ENCODE measurements around the gene INPP5A.

INPP5A gene

GRCh38 chr10:132697578-132698200 is 160.1 kb downstream of the INPP5A start:
- Histone ChIP-seq H3K9me3 (ENCODE audit: control insufficient read depth in 1 of 2, low read length in 2 of 2) (no peaks in the 10 kb centered on the region), H3K27me3 (ENCODE audit: control insufficient read depth in 1 of 2, insufficient read depth in 2 of 2, low read length in 2 of 2) (no peaks in the 10 kb centered on the region), H3K4me1 (ENCODE audit: control insufficient read depth in 1 of 2, insufficient read depth in 2 of 2, low read length in 2 of 2) (no peaks in the 10 kb centered on the region), H3K9ac (ENCODE audit: low read depth in 1 of 2, low read length in 2 of 2) (no peak overlapping the region), H3K36me3 (ENCODE audit: control insufficient read depth in 1 of 2, insufficient read depth in 2 of 2, low read length in 2 of 2) (peaks cover 12 to 19% of the 10 kb centered on the region in 2 donors), H3K27ac (ENCODE audit: low read depth, low read length) (no peak overlapping the region), H3K4me3 (ENCODE audit: low read depth in 1 of 2, low read length in 2 of 2) (no peak overlapping the region)

GRCh38 chr10:132698211-132698751 is 160.7 kb downstream of the INPP5A start:
- H3K9me3 ChIP-seq (ENCODE audit: control insufficient read depth in 1 of 2, low read length in 2 of 2) = no peaks in the 10 kb centered on the region
- no peak overlapping the region for H3K9ac ChIP-seq (ENCODE audit: low read depth in 1 of 2, low read length in 2 of 2)
- H3K27me3 ChIP-seq (ENCODE audit: control insufficient read depth in 1 of 2, insufficient read depth in 2 of 2, low read length in 2 of 2) = no peaks in the 10 kb centered on the region
- H3K4me1 ChIP-seq (ENCODE audit: control insufficient read depth in 1 of 2, insufficient read depth in 2 of 2, low read length in 2 of 2) = no peaks in the 10 kb centered on the region
- H3K27ac ChIP-seq (ENCODE audit: low read depth, low read length) = no peak overlapping the region
- peaks cover 12 to 21% of the 10 kb centered on the region in 2 donors for H3K36me3 ChIP-seq (ENCODE audit: control insufficient read depth in 1 of 2, insufficient read depth in 2 of 2, low read length in 2 of 2)
- no peak overlapping the region for H3K4me3 ChIP-seq (ENCODE audit: low read depth in 1 of 2, low read length in 2 of 2)

GRCh38 chr10:132698761-132699391 is 161.3 kb downstream of the INPP5A start:
- H3K27ac ChIP-seq (ENCODE audit: low read depth, low read length) = no peak overlapping the region

GRCh38 chr10:132699411-132700155 is 162.0 kb downstream of the INPP5A start:
- H3K27me3 ChIP-seq (ENCODE audit: control insufficient read depth in 1 of 2, insufficient read depth in 2 of 2, low read length in 2 of 2) = no peaks in the 10 kb centered on the region
- H3K36me3 ChIP-seq (ENCODE audit: control insufficient read depth in 1 of 2, insufficient read depth in 2 of 2, low read length in 2 of 2) = peaks cover 12 to 26% of the 10 kb centered on the region in 2 donors
- no peak overlapping the region for H3K9ac ChIP-seq (ENCODE audit: low read depth in 1 of 2, low read length in 2 of 2)
- H3K9me3 ChIP-seq (ENCODE audit: control insufficient read depth in 1 of 2, low read length in 2 of 2) = no peaks in the 10 kb centered on the region
- no peak overlapping the region for H3K27ac ChIP-seq (ENCODE audit: low read depth, low read length)
- H3K4me1 ChIP-seq (ENCODE audit: control insufficient read depth in 1 of 2, insufficient read depth in 2 of 2, low read length in 2 of 2) = no peaks in the 10 kb centered on the region
- no peak overlapping the region for H3K4me3 ChIP-seq (ENCODE audit: low read depth in 1 of 2, low read length in 2 of 2)

More at GRCh38 chr10:132698761-132699391, 161.3 kb downstream of the INPP5A start:
- no peak overlapping the region for H3K4me3 ChIP-seq (ENCODE audit: low read depth in 1 of 2, low read length in 2 of 2)
- no peaks in the 10 kb centered on the region for H3K27me3 ChIP-seq (ENCODE audit: control insufficient read depth in 1 of 2, insufficient read depth in 2 of 2, low read length in 2 of 2)
- H3K9me3 ChIP-seq (ENCODE audit: control insufficient read depth in 1 of 2, low read length in 2 of 2) = no peaks in the 10 kb centered on the region
- H3K36me3 ChIP-seq (ENCODE audit: control insufficient read depth in 1 of 2, insufficient read depth in 2 of 2, low read length in 2 of 2) = peaks cover 12 to 26% of the 10 kb centered on the region in 2 donors
- no peaks in the 10 kb centered on the region for H3K4me1 ChIP-seq (ENCODE audit: control insufficient read depth in 1 of 2, insufficient read depth in 2 of 2, low read length in 2 of 2)
- H3K9ac ChIP-seq (ENCODE audit: low read depth in 1 of 2, low read length in 2 of 2) = no peak overlapping the region

- Histone ChIP-seq H3K27ac (ENCODE audit: low read depth, low read length) (no peak overlapping the region), H3K9ac (ENCODE audit: low read depth in 1 of 2, low read length in 2 of 2) (no peak overlapping the region), H3K36me3 (ENCODE audit: control insufficient read depth in 1 of 2, insufficient read depth in 2 of 2, low read length in 2 of 2) (peaks cover 12 to 32% of the 10 kb centered on the region in 2 donors)
Measured at GRCh38 chr10:132700156-132701098, 162.8 kb downstream of the INPP5A start.

GRCh38 chr10:132701099-132701845 is 163.7 kb downstream of the INPP5A start:
- Histone ChIP-seq H3K9ac (ENCODE audit: low read depth in 1 of 2, low read length in 2 of 2) (no peak overlapping the region), H3K27me3 (ENCODE audit: control insufficient read depth in 1 of 2, insufficient read depth in 2 of 2, low read length in 2 of 2) (no peaks in the 10 kb centered on the region), H3K4me3 (ENCODE audit: low read depth in 1 of 2, low read length in 2 of 2) (no peak overlapping the region), H3K27ac (ENCODE audit: low read depth, low read length) (no peak overlapping the region), H3K9me3 (ENCODE audit: control insufficient read depth in 1 of 2, low read length in 2 of 2) (peaks cover 6 to 11% of the 10 kb centered on the region in 2 donors), H3K36me3 (ENCODE audit: control insufficient read depth in 1 of 2, insufficient read depth in 2 of 2, low read length in 2 of 2) (peaks cover 16 to 34% of the 10 kb centered on the region in 2 donors), H3K4me1 (ENCODE audit: control insufficient read depth in 1 of 2, insufficient read depth in 2 of 2, low read length in 2 of 2) (no peaks in the 10 kb centered on the region)

More at GRCh38 chr10:132700156-132701098, 162.8 kb downstream of the INPP5A start:
- peaks cover 3% of the 10 kb centered on the region in 2 donors for H3K9me3 ChIP-seq (ENCODE audit: control insufficient read depth in 1 of 2, low read length in 2 of 2)
- no peaks in the 10 kb centered on the region for H3K27me3 ChIP-seq (ENCODE audit: control insufficient read depth in 1 of 2, insufficient read depth in 2 of 2, low read length in 2 of 2)
- H3K4me1 ChIP-seq (ENCODE audit: control insufficient read depth in 1 of 2, insufficient read depth in 2 of 2, low read length in 2 of 2) = no peaks in the 10 kb centered on the region
- H3K4me3 ChIP-seq (ENCODE audit: low read depth in 1 of 2, low read length in 2 of 2) = no peak overlapping the region

- Histone ChIP-seq H3K27me3 (ENCODE audit: control insufficient read depth in 1 of 2, insufficient read depth in 2 of 2, low read length in 2 of 2) (no peaks in the 10 kb centered on the region), H3K4me1 (ENCODE audit: control insufficient read depth in 1 of 2, insufficient read depth in 2 of 2, low read length in 2 of 2) (peaks cover 0 to 2% of the 10 kb centered on the region in 2 donors), H3K36me3 (ENCODE audit: control insufficient read depth in 1 of 2, insufficient read depth in 2 of 2, low read length in 2 of 2) (peaks cover 16 to 34% of the 10 kb centered on the region in 2 donors), H3K27ac (ENCODE audit: low read depth, low read length) (no peak overlapping the region), H3K9me3 (ENCODE audit: control insufficient read depth in 1 of 2, low read length in 2 of 2) (peaks cover 6 to 11% of the 10 kb centered on the region in 2 donors), H3K9ac (ENCODE audit: low read depth in 1 of 2, low read length in 2 of 2) (no peak overlapping the region), H3K4me3 (ENCODE audit: low read depth in 1 of 2, low read length in 2 of 2) (no peak overlapping the region)
Measured at GRCh38 chr10:132701846-132702190, 164.2 kb downstream of the INPP5A start.

- Histone ChIP-seq H3K4me1 (ENCODE audit: control insufficient read depth in 1 of 2, insufficient read depth in 2 of 2, low read length in 2 of 2) (peaks cover 6 to 11% of the 10 kb centered on the region in 2 donors), H3K9me3 (ENCODE audit: control insufficient read depth in 1 of 2, low read length in 2 of 2) (peaks cover 6 to 11% of the 10 kb centered on the region in 2 donors), H3K27ac (ENCODE audit: low read depth, low read length) (no peak overlapping the region), H3K4me3 (ENCODE audit: low read depth in 1 of 2, low read length in 2 of 2) (no peak overlapping the region), H3K36me3 (ENCODE audit: control insufficient read depth in 1 of 2, insufficient read depth in 2 of 2, low read length in 2 of 2) (peaks cover 16 to 33% of the 10 kb centered on the region in 2 donors), H3K27me3 (ENCODE audit: control insufficient read depth in 1 of 2, insufficient read depth in 2 of 2, low read length in 2 of 2) (no peaks in the 10 kb centered on the region), H3K9ac (ENCODE audit: low read depth in 1 of 2, low read length in 2 of 2) (no peak overlapping the region)
Measured at GRCh38 chr10:132702601-132703418, 165.2 kb downstream of the INPP5A start.

Measured in duodenal mucosa (tissue), 2 donors.